Measurements from ENCODE around the gene DIP2C.

The DIP2C gene

DNA sequence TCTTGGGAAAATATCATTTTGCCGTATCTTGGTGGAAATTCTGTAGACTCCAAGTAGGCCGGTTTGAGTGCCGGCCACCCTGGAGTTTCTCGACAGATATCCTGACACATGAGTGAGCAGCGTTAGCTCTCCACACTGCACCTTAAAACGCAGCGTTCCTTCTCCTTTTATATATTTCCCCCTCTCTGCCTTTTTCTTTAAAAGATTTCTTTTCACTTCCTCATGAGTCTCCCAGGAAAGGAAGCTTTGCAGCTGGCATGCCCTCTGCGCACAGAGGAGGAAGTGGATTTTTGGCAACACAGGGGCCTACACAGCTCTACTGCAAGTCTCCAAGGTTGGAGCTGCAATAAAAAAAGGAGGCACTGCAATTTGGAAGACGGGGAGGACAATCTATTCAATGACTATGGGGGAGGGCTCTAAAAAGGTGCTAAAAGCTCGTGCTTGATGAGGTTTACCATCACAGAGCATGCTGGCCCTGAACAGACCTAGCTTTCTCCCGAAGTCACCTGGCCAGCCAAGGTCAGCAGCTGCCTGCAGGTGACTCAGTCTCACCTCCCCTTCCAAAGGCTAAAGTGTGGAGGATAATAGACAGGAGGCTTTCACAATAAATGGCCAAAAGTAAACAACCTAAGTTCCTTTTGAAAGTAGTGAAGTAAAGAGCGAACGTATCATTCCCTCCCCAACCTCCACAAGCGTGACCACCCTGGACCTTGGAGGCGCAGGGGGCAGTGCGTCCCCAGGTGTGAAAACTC, 301.4 kb downstream of the DIP2C start:
- Mint-ChIP-seq H3K4me3 (no peak overlapping the region), H3K36me3 (no peaks in the 10 kb centered on the region), H3K4me1 (peaks cover 3% of the 10 kb centered on the region), H3K9me3 (no peaks in the 10 kb centered on the region), H3K27me3 (no peaks in the 10 kb centered on the region), H3K27ac (no peak overlapping the region)

DNA sequence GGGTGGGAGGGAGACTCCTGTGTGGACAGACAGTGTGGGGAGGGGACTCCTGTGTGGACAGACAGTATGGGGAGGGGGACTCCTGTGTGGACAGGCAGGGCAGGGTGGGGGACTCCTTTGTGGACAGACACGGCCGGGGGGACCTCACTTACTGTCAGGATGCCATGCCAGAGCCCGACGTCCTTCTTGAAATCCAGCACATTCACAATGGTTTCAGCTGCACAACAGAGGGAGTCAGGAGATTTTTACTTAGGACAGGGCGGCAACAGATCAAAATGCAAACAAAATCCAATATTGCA, 301.9 kb downstream of the DIP2C start:
- H3K9me3 Mint-ChIP-seq: no peaks in the 10 kb centered on the region
- no peak overlapping the region for H3K27ac Mint-ChIP-seq
- no peaks in the 10 kb centered on the region for H3K4me1 Mint-ChIP-seq
- H3K4me3 Mint-ChIP-seq: no peak overlapping the region
- no peaks in the 10 kb centered on the region for H3K36me3 Mint-ChIP-seq
- H3K27me3 Mint-ChIP-seq: no peaks in the 10 kb centered on the region

DNA sequence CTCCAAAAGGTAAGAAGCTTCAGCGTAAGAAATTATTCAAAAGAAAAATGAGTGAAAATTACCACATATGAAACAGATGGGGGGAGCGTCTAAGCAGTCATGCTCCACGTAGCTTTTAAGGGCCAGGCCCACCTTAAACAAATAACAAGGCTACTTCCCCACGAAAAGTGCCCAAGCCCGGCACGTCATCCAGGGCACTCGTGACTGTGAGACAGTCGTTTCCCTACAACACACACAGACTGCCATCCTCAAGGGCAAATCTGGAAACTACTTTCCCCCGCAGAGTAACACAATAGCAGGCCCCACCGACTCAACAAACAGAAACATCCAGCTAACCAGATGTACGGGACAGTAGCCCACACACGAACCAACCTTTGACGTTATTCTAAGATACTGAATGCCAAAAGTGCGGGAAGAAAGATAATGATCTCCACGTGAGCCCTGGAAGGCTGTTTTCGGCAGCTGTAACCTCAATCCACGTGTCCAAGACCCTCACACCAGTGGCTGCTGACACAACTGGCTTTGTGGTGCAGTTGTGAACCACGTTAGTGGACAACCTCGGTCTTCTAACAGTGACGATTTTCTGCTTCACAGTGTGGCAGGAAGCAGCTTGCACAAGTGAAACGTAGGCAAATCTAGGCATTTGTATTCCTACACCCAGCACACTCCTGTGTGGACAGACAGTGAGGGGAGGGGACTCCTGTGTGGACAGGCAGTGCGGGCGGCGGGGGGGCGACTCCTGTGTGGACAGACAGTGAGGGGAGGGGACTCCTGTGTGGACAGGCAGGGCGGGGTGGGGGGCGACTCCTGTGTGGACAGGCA, 302.5 kb downstream of the DIP2C start:
- H3K9me3 Mint-ChIP-seq: no peaks in the 10 kb centered on the region
- H3K36me3 Mint-ChIP-seq: peaks cover 2% of the 10 kb centered on the region
- no peak overlapping the region for H3K27ac Mint-ChIP-seq
- H3K27me3 Mint-ChIP-seq: no peaks in the 10 kb centered on the region
- H3K4me3 Mint-ChIP-seq: no peak overlapping the region
- H3K4me1 Mint-ChIP-seq: peaks cover 2% of the 10 kb centered on the region

DNA sequence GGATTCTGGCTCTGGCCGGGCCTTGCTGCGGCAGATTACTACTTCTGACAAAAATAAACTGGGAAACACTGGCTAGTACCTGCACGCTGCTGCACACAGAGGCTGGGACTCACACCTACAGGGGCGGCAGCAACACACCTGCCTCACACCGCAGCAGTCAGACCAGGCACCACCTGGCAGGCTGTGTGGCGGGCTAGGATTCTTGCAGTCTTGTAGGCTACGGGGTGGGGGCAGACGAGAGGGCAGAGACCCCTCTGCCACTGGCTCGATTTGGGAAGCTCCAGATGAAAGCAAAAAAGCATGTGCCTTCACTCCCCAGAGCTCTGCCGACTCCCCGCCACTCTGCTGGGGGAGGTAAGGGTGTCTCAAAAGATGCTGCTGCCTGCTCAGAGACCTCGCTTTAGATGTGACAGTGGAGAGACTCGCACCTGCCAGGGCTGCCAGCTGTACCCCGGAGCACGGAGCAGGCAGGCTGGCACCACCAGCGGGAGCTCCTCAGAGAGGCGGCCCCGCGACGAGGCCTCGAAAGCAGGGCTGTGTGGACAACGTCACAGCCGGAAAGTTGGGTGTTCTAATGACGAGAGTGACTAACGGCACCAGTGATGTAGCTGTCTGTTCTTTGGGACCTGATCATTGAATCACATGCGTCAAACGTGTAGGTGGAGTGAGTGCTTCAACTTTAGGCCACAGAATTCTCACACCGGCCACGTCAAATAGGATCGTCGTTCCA, 303.7 kb downstream of the DIP2C start:
- Mint-ChIP-seq H3K27me3 (no peaks in the 10 kb centered on the region), H3K4me1 (peaks cover 6% of the 10 kb centered on the region), H3K36me3 (peaks cover 7% of the 10 kb centered on the region), H3K27ac (no peak overlapping the region), H3K4me3 (no peak overlapping the region), H3K9me3 (no peaks in the 10 kb centered on the region)

DNA sequence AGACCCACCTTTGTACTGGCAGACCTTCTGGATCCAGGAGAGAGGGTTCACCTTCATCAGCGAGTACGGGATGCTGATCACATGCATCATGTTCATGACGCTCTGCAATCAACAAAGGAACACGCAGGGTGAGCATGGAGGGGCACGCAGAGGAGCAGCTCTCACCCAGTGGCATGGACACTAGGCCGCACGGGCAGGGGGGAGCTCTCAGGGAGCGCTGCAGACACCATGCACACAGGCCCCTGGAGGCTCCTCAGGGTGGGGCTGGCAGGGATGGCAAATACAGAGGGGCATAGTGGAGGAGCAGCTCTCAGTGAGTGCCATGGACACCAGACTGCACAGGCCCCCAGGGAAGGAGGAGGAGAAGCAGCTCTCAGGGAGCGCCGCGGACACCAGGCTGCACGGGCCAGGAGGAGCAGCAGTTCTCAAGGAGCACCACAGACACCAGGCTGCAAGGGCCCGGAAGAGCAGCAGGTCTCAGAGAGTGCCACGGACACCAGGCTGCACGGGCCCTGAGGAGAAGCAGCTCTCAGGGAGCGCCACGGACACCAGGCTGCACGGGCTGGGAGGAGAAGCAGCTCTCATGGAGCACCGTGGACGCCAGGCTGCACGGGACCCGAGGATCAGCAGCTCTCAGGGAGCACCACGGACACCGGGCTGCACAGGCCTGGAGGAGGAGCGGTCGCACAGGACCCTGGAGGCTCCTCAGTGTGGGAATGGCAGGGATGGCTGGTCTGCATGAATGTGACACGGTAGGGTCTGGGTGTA, 304.7 kb downstream of the DIP2C start:
- H3K27ac Mint-ChIP-seq: no peak overlapping the region
- H3K27me3 Mint-ChIP-seq: no peaks in the 10 kb centered on the region
- no peak overlapping the region for H3K4me3 Mint-ChIP-seq
- H3K36me3 Mint-ChIP-seq: peaks cover 7% of the 10 kb centered on the region
- peaks cover 6% of the 10 kb centered on the region for H3K4me1 Mint-ChIP-seq
- H3K9me3 Mint-ChIP-seq: no peaks in the 10 kb centered on the region

DNA sequence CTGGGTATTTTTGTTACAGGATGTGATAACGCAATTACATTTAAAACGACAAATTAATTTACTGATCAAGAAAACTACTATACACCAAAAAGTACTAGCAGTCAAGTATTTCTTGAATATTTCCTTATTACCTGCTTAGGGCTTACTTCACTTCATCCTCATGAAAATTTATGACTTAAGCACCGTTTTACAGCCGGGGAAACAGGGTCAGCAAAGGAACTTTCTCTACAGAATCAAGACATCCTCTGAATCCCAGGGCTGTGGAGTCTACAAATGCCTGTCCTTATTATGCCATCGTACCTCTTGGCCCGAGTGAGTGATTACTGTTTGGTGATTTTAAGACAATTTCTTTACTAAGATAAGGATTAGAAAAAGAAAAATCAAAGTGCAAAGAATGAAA, 305.9 kb downstream of the DIP2C start:
- Mint-ChIP-seq H3K4me3 (no peak overlapping the region), H3K9me3 (no peaks in the 10 kb centered on the region), H3K4me1 (peaks cover 6% of the 10 kb centered on the region), H3K27ac (no peak overlapping the region), H3K27me3 (no peaks in the 10 kb centered on the region), H3K36me3 (peaks cover 7% of the 10 kb centered on the region)

DNA sequence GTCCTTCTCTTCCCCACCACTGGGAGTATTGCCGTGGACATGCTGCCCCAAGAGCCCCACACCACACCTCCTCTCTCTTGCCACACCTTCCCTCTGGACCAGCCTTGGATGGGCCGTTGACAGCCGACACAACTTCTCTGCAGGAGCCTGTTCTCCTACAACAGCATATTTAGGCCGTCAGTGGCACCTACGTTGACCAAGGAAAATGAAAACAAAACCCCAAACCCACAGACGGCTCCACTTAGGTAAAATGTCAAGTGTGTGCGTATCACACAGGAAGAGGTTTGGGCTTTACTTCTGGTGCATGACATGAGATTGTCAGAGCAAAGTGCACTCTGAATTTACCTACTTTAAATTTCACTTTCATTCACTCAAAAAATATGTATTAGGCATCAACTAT, 307.7 kb downstream of the DIP2C start:
- Mint-ChIP-seq H3K9me3 (no peaks in the 10 kb centered on the region), H3K4me1 (peaks cover 15% of the 10 kb centered on the region), H3K27ac (peak overlapping the region; percentile 63), H3K36me3 (peaks cover 7% of the 10 kb centered on the region), H3K27me3 (no peaks in the 10 kb centered on the region), H3K4me3 (no peak overlapping the region)

DNA sequence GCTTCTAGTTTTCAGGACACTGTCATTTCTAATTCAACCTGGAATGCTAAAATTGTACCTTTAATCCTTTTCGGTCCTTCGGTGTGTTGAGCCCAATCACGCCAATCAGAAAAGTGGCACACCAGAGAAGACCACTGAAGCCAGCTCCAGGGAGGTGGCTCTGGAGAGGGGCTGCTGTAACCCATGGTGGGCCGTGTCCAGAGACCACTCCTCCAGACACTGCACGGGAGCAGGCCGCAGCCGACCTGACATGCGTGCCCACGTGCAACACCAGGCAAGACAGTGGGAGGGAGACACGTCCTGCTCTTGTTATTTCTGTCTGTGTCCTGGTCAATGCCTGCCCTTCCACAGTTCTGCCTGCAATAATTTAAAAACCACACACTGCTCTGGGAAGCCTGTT, 308.1 kb downstream of the DIP2C start:
- no peaks in the 10 kb centered on the region for H3K9me3 Mint-ChIP-seq
- H3K27ac Mint-ChIP-seq: no peak overlapping the region
- H3K4me3 Mint-ChIP-seq: no peak overlapping the region
- H3K4me1 Mint-ChIP-seq: peaks cover 15% of the 10 kb centered on the region
- no peaks in the 10 kb centered on the region for H3K27me3 Mint-ChIP-seq
- H3K36me3 Mint-ChIP-seq: peaks cover 7% of the 10 kb centered on the region

DNA sequence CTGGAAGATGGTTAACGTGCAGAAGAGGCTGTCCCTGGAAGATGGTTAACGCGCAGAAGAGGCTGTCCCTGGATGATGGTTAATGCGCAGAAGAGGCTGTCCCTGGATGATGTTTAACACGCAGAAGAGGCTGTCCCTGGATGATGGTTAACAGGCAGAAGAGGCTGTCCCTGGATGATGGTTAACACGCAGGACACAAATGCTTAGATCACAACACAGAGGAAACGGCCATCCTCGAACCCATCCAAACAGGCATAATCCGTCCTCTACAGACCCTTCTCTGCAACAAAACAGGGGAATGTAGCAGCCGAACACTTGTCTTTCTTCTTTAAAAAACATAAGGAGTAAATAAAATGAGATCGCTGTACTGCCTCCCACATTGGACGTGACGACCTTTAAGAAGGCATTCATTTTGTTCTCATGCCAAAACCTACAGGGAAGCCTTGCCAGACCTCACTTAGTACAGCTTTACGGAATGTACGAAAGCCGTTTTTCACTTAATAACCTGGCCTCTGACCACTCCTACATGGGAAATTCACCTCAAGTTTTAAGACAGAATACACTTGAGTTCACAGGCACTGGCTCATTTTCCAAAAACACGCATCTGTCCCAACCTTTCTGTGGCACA, 309.0 kb downstream of the DIP2C start:
- Mint-ChIP-seq H3K36me3 (peaks cover 9% of the 10 kb centered on the region), H3K4me3 (no peak overlapping the region), H3K4me1 (peaks cover 15% of the 10 kb centered on the region), H3K27me3 (no peaks in the 10 kb centered on the region), H3K27ac (no peak overlapping the region), H3K9me3 (no peaks in the 10 kb centered on the region)

DNA sequence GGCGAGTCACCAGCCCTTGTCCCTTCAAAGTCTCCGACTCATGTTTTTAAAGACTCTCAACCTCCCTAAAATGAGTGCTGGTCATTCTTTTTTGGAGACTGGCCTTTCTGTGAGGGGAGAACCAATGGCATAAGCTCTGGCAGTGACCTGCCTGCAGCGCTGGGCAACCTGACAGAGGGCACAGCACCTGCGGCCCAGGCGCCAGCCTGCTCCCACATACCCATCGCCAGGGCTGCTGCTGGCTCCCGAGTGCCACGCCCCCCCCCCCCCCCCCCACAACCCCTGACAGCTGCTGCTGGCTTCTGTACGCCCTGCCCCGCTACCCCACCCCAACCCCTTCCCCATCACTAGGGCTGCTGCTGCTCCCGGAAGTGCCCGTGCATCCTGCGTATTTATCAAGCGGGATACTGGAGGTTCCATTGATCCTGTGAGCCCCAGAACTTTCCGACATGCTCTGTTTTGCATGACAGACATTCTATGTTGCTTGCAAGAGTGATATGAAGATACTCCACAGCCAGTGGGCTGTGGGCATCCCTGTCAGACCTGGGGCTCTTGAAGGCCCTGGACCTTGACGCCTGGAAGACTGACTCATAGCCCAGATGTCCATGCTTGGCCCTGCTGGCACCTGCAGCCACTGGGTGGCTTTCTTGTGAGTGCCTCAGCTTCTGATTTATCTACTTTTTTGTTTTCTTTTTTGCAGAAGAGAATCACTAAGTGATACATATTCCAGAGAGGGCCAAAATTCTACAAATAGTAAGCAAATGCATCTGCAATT, 310.4 kb downstream of the DIP2C start:
- Mint-ChIP-seq H3K4me1 (peaks cover 15% of the 10 kb centered on the region), H3K4me3 (no peak overlapping the region), H3K27me3 (no peaks in the 10 kb centered on the region), H3K9me3 (no peaks in the 10 kb centered on the region), H3K27ac (no peak overlapping the region), H3K36me3 (peaks cover 11% of the 10 kb centered on the region)

DNA sequence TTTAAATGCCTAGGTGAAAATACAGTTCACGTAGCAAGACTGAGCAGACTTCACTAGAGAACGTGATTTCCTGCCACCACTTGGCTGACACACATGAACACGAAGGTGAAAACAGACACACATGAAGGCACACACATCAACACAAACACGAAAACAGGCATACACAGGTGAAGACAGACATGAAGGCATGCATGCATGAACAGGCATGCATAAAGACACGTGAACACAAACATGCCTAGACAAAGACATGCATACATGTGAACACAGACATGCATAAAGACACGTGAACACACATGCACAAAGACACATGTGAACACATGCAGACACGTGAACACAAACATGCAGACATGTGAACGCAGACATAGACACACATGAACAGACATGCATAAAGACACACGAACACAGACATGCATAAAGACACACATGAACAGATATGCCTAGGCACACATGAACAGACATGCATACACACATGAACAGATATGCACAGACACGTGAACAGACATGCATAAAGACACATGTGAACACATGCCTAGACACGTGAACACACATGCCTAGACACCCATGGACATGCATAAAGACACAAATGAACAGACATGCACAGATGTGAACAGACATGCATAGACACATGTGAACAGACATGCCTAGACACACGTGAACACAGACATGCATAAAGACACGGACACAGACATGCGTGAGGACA, 311.1 kb downstream of the DIP2C start:
- Mint-ChIP-seq H3K4me1 (peaks cover 18% of the 10 kb centered on the region), H3K27me3 (no peaks in the 10 kb centered on the region), H3K9me3 (no peaks in the 10 kb centered on the region), H3K36me3 (peaks cover 14% of the 10 kb centered on the region), H3K4me3 (no peak overlapping the region), H3K27ac (no peak overlapping the region)

DNA sequence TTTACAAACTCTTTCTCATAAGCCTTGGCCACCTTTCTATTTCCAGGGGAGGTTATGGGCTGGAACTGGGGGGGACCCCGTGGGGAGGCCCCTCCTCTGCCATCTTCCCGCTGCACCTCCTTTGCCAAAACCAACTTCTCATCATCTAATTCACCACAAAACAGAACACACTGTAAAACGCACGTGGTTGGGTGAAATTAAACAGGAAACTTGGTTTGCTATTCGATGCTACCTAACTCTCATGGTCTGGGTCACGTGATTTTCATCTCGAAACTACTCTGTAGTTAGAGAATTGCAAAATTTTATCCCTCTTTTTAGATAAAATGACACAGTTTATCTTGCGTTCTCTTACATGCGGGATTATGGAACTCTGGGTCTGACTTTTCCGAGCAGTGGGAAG, 312.2 kb downstream of the DIP2C start:
- Mint-ChIP-seq H3K36me3 (peaks cover 14% of the 10 kb centered on the region), H3K27ac (no peak overlapping the region), H3K4me1 (peaks cover 18% of the 10 kb centered on the region), H3K9me3 (no peaks in the 10 kb centered on the region), H3K4me3 (no peak overlapping the region), H3K27me3 (no peaks in the 10 kb centered on the region)

DNA sequence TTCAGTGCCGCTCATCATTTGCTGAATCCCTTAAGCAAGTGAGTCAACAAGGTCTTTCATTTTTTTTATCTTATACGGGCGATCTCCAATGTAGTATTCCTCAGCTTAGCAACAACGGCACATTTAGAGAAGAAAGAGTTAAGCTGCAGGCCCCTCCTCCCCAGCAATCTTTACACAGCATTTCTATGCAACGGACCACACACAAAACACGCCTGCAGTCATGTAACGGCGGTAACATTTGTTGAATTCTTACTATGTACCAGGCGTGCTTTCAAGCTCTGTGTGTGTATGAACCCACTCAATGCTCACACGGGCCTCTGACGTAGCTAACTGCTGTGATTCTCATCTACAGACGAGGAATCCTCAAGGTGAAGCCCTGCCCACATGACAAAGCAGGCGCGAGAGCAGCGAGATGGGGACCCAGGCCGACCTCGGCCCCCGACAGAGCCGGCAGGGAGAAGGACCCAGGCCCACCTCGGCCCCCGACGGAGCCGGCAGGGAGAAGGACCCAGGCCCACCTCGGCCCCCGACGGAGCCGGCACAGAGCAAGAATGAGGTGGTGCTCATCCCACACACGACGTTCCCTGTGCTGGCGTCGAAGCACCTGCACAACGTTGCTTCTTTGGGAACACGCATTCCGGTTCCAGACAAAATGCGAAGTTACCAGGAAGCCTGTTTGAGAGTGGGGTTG, 313.5 kb downstream of the DIP2C start:
- no peak overlapping the region for H3K27ac Mint-ChIP-seq
- no peak overlapping the region for H3K4me3 Mint-ChIP-seq
- H3K4me1 Mint-ChIP-seq: peaks cover 12% of the 10 kb centered on the region
- H3K27me3 Mint-ChIP-seq: no peaks in the 10 kb centered on the region
- peaks cover 7% of the 10 kb centered on the region for H3K36me3 Mint-ChIP-seq
- no peaks in the 10 kb centered on the region for H3K9me3 Mint-ChIP-seq

DNA sequence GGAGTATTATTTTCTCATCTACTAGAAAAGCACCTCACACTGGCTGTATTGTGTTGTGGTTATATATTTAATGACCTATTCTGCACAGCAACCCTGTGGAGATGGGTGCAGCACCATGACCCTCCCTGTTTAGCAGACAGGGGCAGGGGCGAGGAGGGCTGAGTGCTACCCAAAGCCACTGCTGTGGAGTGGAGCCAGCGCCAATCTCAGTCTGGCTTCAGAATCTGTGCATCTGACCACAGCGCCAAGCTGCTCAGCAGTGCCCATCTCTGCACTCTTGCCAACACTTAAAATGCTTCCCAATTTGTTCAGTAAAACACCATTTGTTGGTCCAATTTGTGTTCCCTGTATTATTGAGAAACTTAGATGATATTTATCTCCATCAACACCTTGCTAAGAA, 315.1 kb downstream of the DIP2C start:
- H3K4me1 Mint-ChIP-seq: peaks cover 12% of the 10 kb centered on the region
- no peak overlapping the region for H3K27ac Mint-ChIP-seq
- no peak overlapping the region for H3K4me3 Mint-ChIP-seq
- H3K27me3 Mint-ChIP-seq: no peaks in the 10 kb centered on the region
- H3K9me3 Mint-ChIP-seq: no peaks in the 10 kb centered on the region
- H3K36me3 Mint-ChIP-seq: peaks cover 7% of the 10 kb centered on the region

All from activated naive CD4-positive, alpha-beta T cell treated with anti-CD3 and anti-CD28 coated beads, Interleukin-2, amount 50 U/mL, for 24 hours (primary cell).